ENCODE data around the gene ELP2. TPM values are rescaled to one million over a fixed set of nuclear protein-coding genes. Genes with fewer than 3 reads are reported as not detected.

ELP2 gene
- total RNA-seq, 2 experiments from 2014 or later, result 200 to 206 TPM

DNA sequence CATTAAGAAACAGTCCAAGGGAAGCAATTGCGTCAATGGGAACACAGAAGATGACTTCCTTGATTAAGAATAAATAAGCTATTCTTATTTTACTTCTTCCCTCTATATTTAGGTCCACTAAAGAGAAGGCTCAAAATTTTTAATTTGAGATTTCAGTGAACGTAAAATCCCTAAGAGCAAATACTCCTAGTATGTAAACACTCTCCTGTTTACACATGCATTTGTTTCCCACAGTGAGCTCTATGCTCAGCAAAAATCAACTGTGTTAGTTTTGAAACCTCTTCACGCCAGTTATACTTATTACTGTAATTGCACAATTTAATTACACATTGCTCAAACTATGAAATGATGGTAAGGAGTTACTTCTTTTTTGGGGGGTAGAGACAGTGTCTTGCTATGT is 9.4 kb upstream of the ELP2 start:
- H3K27me3 Mint-ChIP-seq, result no peaks in the 10 kb centered on the region
- no peaks in the 10 kb centered on the region for H3K4me1 ChIP-seq (ENCODE audit: insufficient read depth, low read length)
- POLR2A ChIA-PET, result interaction anchor here (1.0 to 1.6 kb wide), 2 partner anchors 9 to 37 kb away, joined by 3 to 13 read pairs; partner anchors contain the start of genes ELP2 and SLC39A6
- no peak overlapping the region for H3K4me3 ChIP-seq (ENCODE audit: low read length)
- ATAC-seq (ENCODE audit: poor library complexity), result no peak
- no peak overlapping the region for H3K27ac Mint-ChIP-seq
- H3K27me3 ChIP-seq (ENCODE audit: control insufficient read depth in 1 of 2, insufficient read depth in 2 of 2, low read length in 2 of 2), result no peaks in the 10 kb centered on the region
- H3K4me1 Mint-ChIP-seq (ENCODE audit: low read depth), result peaks cover 8% of the 10 kb centered on the region
- H3K4me3 Mint-ChIP-seq, result no peak overlapping the region
- H3K27ac ChIP-seq (ENCODE audit: low read depth in 1 of 2, low read length in 2 of 2), result no peak overlapping the region
- CTCF ChIA-PET, result interaction anchor here (0.9 kb wide), 1 partner anchor 9 kb away, joined by 3 read pairs; no protein-coding TSS in a partner anchor
- H3K9me3 ChIP-seq (ENCODE audit: control insufficient read depth in 1 of 2, insufficient read depth in 1 of 2, low read length in 2 of 2), result no peaks in the 10 kb centered on the region
- no peaks in the 10 kb centered on the region for H3K9me3 Mint-ChIP-seq
- DNase-seq, result no peak
- H3K36me3 ChIP-seq (ENCODE audit: insufficient read depth, low read length), result peaks cover 37% of the 10 kb centered on the region
- H3K36me3 Mint-ChIP-seq (ENCODE audit: low read depth), result peaks cover 83% of the 10 kb centered on the region
- intact Hi-C loops (cut with DNase I, micrococcal nuclease), result loop anchor here in 1 of 2 experiments (10.0 kb wide), 2 partner anchors 535 to 1145 kb away; partner anchors contain the start of gene GALNT1
- TF ChIP-seq, protein P1, sequence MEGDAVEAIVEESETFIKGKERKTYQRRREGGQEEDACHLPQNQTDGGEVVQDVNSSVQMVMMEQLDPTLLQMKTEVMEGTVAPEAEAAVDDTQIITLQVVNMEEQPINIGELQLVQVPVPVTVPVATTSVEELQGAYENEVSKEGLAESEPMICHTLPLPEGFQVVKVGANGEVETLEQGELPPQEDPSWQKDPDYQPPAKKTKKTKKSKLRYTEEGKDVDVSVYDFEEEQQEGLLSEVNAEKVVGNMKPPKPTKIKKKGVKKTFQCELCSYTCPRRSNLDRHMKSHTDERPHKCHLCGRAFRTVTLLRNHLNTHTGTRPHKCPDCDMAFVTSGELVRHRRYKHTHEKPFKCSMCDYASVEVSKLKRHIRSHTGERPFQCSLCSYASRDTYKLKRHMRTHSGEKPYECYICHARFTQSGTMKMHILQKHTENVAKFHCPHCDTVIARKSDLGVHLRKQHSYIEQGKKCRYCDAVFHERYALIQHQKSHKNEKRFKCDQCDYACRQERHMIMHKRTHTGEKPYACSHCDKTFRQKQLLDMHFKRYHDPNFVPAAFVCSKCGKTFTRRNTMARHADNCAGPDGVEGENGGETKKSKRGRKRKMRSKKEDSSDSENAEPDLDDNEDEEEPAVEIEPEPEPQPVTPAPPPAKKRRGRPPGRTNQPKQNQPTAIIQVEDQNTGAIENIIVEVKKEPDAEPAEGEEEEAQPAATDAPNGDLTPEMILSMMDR (IDR thresholded peaks at IDR 0.05), result no peak

DNA sequence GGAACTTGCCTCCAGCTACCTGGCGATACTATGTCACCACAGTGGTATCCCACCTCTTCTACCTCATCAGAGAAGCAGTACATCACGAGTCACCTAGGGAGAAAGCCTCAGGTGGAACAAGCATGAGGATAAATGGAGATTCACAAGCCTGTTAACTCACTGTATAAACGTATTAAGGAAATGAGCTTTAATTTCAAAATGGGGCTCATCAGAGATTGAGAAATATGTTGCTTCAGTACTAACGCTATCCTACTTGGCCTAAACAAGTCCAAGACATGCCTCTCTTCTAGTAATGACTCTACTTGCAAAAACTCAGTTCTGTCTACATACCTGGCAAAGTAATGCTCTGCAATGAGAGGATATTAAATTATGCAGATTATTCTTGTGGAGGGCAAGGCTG is 4.9 kb upstream of the ELP2 start:
- no peak overlapping the region for H3K27ac ChIP-seq (ENCODE audit: low read depth in 1 of 2, low read length in 2 of 2)
- Mint-ChIP-seq H3K4me1 (ENCODE audit: low read depth) (peaks cover 36% of the 10 kb centered on the region), H3K4me3 (peak overlapping the region; percentile 60), H3K27me3 (no peaks in the 10 kb centered on the region), H3K9me3 (no peaks in the 10 kb centered on the region), H3K36me3 (ENCODE audit: low read depth) (peaks cover 77% of the 10 kb centered on the region), H3K27ac (no peak overlapping the region)
- H3K27me3 ChIP-seq (ENCODE audit: control insufficient read depth in 1 of 2, insufficient read depth in 2 of 2, low read length in 2 of 2), result no peaks in the 10 kb centered on the region
- TF ChIP-seq, protein P1 (IDR thresholded peaks at IDR 0.05), result no peak
- peaks cover 27% of the 10 kb centered on the region for H3K36me3 ChIP-seq (ENCODE audit: insufficient read depth, low read length)
- H3K4me1 ChIP-seq (ENCODE audit: insufficient read depth, low read length), result peaks cover 14% of the 10 kb centered on the region
- POLR2A ChIA-PET, result no interaction called here
- CTCF ChIA-PET, result no interaction called here
- H3K9me3 ChIP-seq (ENCODE audit: control insufficient read depth in 1 of 2, insufficient read depth in 1 of 2, low read length in 2 of 2), result no peaks in the 10 kb centered on the region
- intact Hi-C loops (cut with DNase I, micrococcal nuclease), result loop anchor here (5.0 to 10.0 kb wide), 5 partner anchors 540 to 1150 kb away; partner anchors contain the start of genes GALNT1 (in 1 of the 2), KIAA1328 (in 1 of the 2), MAPRE2 (in 1 of the 2) and TPGS2 (in 1 of the 2)
- no peak for ATAC-seq (ENCODE audit: poor library complexity)
- DNase-seq, result no peak
- H3K4me3 ChIP-seq (ENCODE audit: low read length), result no peak overlapping the region

GRCh38 chr18:36126668-36127067 is 3.0 kb upstream of the ELP2 start:
- Histone ChIP-seq H3K4me3 (ENCODE audit: low read length) (no peak overlapping the region), H3K9me3 (ENCODE audit: control insufficient read depth in 1 of 2, insufficient read depth in 1 of 2, low read length in 2 of 2) (no peaks in the 10 kb centered on the region), H3K36me3 (ENCODE audit: insufficient read depth, low read length) (peaks cover 23% of the 10 kb centered on the region), H3K27ac (ENCODE audit: low read depth in 1 of 2, low read length in 2 of 2) (no peak overlapping the region), H3K4me1 (ENCODE audit: insufficient read depth, low read length) (peaks cover 28% of the 10 kb centered on the region), H3K27me3 (ENCODE audit: control insufficient read depth in 1 of 2, insufficient read depth in 2 of 2, low read length in 2 of 2) (no peaks in the 10 kb centered on the region)
- CTCF ChIA-PET, result no interaction called here
- DNase-seq (no peak), ATAC-seq (ENCODE audit: poor library complexity) (no peak)
- Mint-ChIP-seq H3K4me1 (ENCODE audit: low read depth) (peaks cover 51% of the 10 kb centered on the region), H3K9me3 (no peaks in the 10 kb centered on the region), H3K36me3 (ENCODE audit: low read depth) (peaks cover 71% of the 10 kb centered on the region), H3K27me3 (no peaks in the 10 kb centered on the region), H3K27ac (no peak overlapping the region), H3K4me3 (peak overlapping the region; percentile 59)
- intact Hi-C loops (cut with DNase I, micrococcal nuclease), result loop anchor here (5.0 to 10.0 kb wide), 5 partner anchors 542 to 1152 kb away; partner anchors contain the start of genes GALNT1 (in 1 of the 2), KIAA1328 (in 1 of the 2), MAPRE2 (in 1 of the 2) and TPGS2 (in 1 of the 2)
- TF ChIP-seq, protein P1 (IDR thresholded peaks at IDR 0.05), result no peak
- POLR2A ChIA-PET, result no interaction called here

Measured in CD4-positive, alpha-beta T cell (primary cell).